Gastroesophageal sphincter (tissue), 4 donors: ENCODE results near the gene EPHA5. TPM values are rescaled to one million over a fixed set of nuclear protein-coding genes. Genes with fewer than 3 reads are reported as not detected.

Source experiments
- ATAC-seq: fragments of 150-250 bp; one replicate; pipeline ENCODE4 v1.9.1; 2016; ENCODE audit warnings: mild to moderate bottlenecking, moderate library complexity
- H3K27ac ChIP-seq, 4 donors: fragments of 200-600 bp; sonication (generic) in 3 of 4; 1 replicate in 3 of 4; 2 replicates in 1 of 4; pipeline ENCODE4 v1.5.1; 2016 to 2019
- H3K27me3 ChIP-seq: fragments of 200-600 bp; sonication (generic); one replicate; pipeline ENCODE4 v1.5.1; 2019
- H3K36me3 ChIP-seq, 2 donors: fragments of 200-600 bp; sonication (generic); one replicate each; pipeline ENCODE4 v1.5.1; 2019; ENCODE audit warnings: control low read depth in 1 of 2
- H3K4me1 ChIP-seq, 3 donors: fragments of 200-600 bp; sonication (generic); 1 replicate in 2 of 3; 2 replicates in 1 of 3; pipeline ENCODE4 v1.5.1; 2016 to 2019; ENCODE audit warnings: control low read depth in 2 of 3
- H3K4me3 ChIP-seq, 2 donors: fragments of 200-600 bp; sonication (generic); one replicate each; pipeline ENCODE4 v1.5.1; 2019; ENCODE audit warnings: mild to moderate bottlenecking in 1 of 2, moderate library complexity in 1 of 2
- H3K9me3 ChIP-seq, 3 donors: fragments of 200-600 bp; sonication (generic); one replicate each; pipeline ENCODE4 v1.5.1; 2017 to 2019; ENCODE audit warnings: control low read depth in 2 of 3
- EP300 ChIP-seq: sonication (generic); formaldehyde crosslinking; IDR thresholded peaks from one replicate; pipeline ENCODE4 v1.6.1; 2017; ENCODE audit warnings: antibody characterized with exemption, mild to moderate bottlenecking
- POLR2A ChIP-seq, 2 donors: fragments of 450-650 bp; IDR thresholded peaks; one replicate each; pipeline ENCODE4 v1.6.1; 2017; ENCODE audit warnings: antibody characterized with exemption in 2 of 2, mild to moderate bottlenecking in 2 of 2, moderate library complexity in 1 of 2
- POLR2AphosphoS5 ChIP-seq: sonication (generic); formaldehyde crosslinking; IDR thresholded peaks from one replicate; pipeline ENCODE4 v1.6.1; 2017; ENCODE audit warnings: antibody characterized with exemption
- WGBS, 2 donors: methylation state at CpG; one replicate each; pipeline ENCODE4 v1.1.5; 2018; ENCODE audit warnings: low coverage in 1 of 2; 5-methylcytosine and 5-hydroxymethylcytosine counted together
- total RNA-seq, 4 donors: library from RNA; depleted of rRNA; stranded (reverse); fragments of >200 nt; gene quantifications; one replicate each; pipeline ENCODE4 v1.1.0, GENCODE V29; 2016
- TF ChIP-seq, protein P1 (sequence below), 4 experiments: fragments of 200-600 bp in 2 of 4; fragments of 450-650 bp in 2 of 4; sonication (generic) in 1 of 4; IDR thresholded peaks; one replicate each; pipeline ENCODE4 v1.5.1; 2017 to 2019; ENCODE audit warnings: antibody characterized with exemption in 4 of 4, mild to moderate bottlenecking in 2 of 4, moderate library complexity in 2 of 4

The EPHA5 gene
- total RNA-seq, 4 donors from 2014 or later: 0.10 to 0.78 (median 0.50) TPM

GRCh38 chr4:65341557-65341956 is 328.7 kb downstream of the EPHA5 start:
- no peak for ATAC-seq
- no peaks in the 10 kb centered on the region for H3K36me3 ChIP-seq
- H3K4me1 ChIP-seq: no peaks in the 10 kb centered on the region
- H3K27me3 ChIP-seq: no peaks in the 10 kb centered on the region
- no peak for TF ChIP-seq POLR2A (IDR thresholded peaks at IDR 0.05)
- TF ChIP-seq EP300: no peak
- no peak for TF ChIP-seq POLR2AphosphoS5
- TF ChIP-seq, protein P1, sequence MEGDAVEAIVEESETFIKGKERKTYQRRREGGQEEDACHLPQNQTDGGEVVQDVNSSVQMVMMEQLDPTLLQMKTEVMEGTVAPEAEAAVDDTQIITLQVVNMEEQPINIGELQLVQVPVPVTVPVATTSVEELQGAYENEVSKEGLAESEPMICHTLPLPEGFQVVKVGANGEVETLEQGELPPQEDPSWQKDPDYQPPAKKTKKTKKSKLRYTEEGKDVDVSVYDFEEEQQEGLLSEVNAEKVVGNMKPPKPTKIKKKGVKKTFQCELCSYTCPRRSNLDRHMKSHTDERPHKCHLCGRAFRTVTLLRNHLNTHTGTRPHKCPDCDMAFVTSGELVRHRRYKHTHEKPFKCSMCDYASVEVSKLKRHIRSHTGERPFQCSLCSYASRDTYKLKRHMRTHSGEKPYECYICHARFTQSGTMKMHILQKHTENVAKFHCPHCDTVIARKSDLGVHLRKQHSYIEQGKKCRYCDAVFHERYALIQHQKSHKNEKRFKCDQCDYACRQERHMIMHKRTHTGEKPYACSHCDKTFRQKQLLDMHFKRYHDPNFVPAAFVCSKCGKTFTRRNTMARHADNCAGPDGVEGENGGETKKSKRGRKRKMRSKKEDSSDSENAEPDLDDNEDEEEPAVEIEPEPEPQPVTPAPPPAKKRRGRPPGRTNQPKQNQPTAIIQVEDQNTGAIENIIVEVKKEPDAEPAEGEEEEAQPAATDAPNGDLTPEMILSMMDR (IDR thresholded peaks at IDR 0.05): no peak
- H3K27ac ChIP-seq: no peak overlapping the region
- no peak overlapping the region for H3K4me3 ChIP-seq
- H3K9me3 ChIP-seq: no peaks in the 10 kb centered on the region

DNA sequence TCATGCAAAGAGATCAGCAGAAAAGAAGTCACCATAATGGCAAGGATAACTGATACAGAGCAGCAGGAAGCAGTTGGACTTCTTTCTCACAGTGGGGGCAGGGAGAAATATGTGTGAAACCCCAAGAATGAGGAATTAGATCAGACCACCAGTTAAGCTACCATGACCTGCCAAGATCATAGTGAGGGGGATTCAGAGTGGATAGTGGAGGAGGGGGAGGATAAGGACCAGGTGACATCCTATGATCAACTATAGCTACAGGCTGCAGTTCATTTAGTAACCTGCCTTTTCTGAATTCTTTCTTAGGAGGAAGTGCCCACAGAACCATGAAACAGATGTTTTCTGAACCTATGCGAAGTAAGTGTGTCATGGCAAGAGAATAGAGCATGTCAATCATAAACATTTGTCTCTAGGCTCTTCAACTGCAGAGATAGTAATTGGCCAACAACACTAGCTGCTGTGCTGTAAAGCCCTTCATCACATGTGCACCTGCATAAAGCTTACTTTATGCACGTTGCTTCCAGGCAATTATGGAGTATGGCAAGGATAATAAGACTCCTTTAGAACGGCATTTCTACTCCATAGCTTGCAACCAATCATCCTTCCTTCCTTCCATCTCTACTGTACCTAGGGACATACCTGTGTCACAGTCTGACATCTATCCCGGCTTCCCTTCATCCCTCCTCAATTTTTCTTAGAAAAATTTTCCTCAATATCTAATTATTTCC is 329.7 kb downstream of the EPHA5 start:
- no peak for ATAC-seq
- Histone ChIP-seq H3K36me3 (no peaks in the 10 kb centered on the region), H3K4me1 (no peaks in the 10 kb centered on the region), H3K27ac (no peak overlapping the region), H3K27me3 (no peaks in the 10 kb centered on the region), H3K4me3 (no peak overlapping the region), H3K9me3 (no peaks in the 10 kb centered on the region)
- TF ChIP-seq, protein P1 (IDR thresholded peaks at IDR 0.05): no peak
- TF ChIP-seq EP300: no peak
- TF ChIP-seq POLR2AphosphoS5: no peak
- no peak for TF ChIP-seq POLR2A (IDR thresholded peaks at IDR 0.05)
- WGBS, 2 donors: 72 to 76% methylated on average over 4 of the region's 4 CpGs

DNA sequence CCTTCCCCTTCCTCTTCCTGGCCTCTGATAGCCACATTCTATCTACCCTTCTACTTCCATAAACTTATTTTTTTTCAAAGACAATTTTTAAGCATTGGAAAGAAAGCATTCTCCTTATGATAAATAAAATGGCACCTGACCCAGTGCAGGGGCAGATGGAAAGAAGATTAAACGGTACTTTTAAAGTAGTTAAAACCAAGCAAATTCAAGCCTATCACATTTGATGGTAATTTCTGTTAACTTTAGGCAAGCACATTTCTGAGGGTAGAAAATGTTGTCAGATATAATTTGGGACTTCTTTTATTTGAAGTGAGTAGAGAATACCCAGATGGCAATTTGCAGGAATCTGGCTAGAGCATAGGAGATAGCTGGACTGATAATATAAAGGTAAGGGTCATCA is 332.9 kb downstream of the EPHA5 start:
- 90% methylated on average over 1 of the region's 1 CpG; no CpG with 5 or more reads in 1 of the 2 donors for WGBS, 2 donors
- TF ChIP-seq, protein P1 (IDR thresholded peaks at IDR 0.05): no peak
- TF ChIP-seq EP300: no peak
- TF ChIP-seq POLR2A (IDR thresholded peaks at IDR 0.05): no peak
- no peak for TF ChIP-seq POLR2AphosphoS5
- H3K27me3 ChIP-seq: no peaks in the 10 kb centered on the region
- no peak overlapping the region for H3K4me3 ChIP-seq
- no peak overlapping the region for H3K27ac ChIP-seq
- H3K9me3 ChIP-seq: no peaks in the 10 kb centered on the region
- no peaks in the 10 kb centered on the region for H3K36me3 ChIP-seq
- no peak for ATAC-seq
- no peaks in the 10 kb centered on the region for H3K4me1 ChIP-seq

DNA sequence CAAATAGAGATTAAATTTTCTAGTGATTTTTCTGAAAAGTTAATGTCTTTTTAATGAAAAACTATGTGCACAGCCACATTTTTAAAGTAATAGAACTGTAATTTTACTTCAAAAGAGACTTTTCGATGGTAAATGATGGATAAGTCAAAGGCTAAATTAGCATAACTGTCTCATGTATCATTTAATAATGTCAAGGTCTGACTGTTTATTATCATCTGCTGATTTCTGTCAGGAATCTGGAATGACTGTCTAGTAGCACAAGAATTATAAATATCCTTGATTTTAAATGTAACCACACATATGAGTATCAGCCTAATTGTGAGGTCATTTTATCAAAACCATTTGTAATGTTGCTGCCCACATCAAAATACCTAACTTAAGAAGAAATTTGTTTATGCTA is 333.8 kb downstream of the EPHA5 start:
- Histone ChIP-seq H3K4me3 (no peak overlapping the region), H3K9me3 (no peaks in the 10 kb centered on the region), H3K27ac (no peak overlapping the region), H3K36me3 (no peaks in the 10 kb centered on the region), H3K27me3 (no peaks in the 10 kb centered on the region), H3K4me1 (no peaks in the 10 kb centered on the region)
- 19 to 22% methylated on average over 1 of the region's 1 CpG for WGBS, 2 donors
- no peak for ATAC-seq
- no peak for TF ChIP-seq EP300
- TF ChIP-seq, protein P1 (IDR thresholded peaks at IDR 0.05): no peak
- no peak for TF ChIP-seq POLR2A (IDR thresholded peaks at IDR 0.05)
- TF ChIP-seq POLR2AphosphoS5: no peak

- no peaks in the 10 kb centered on the region for H3K27me3 ChIP-seq
- H3K4me1 ChIP-seq: no peaks in the 10 kb centered on the region
- 68 to 73% methylated on average over 4 of the region's 4 CpGs for WGBS, 2 donors
- no peak for ATAC-seq
- TF ChIP-seq POLR2AphosphoS5: no peak
- TF ChIP-seq EP300: no peak
- no peak for TF ChIP-seq POLR2A (IDR thresholded peaks at IDR 0.05)
- TF ChIP-seq, protein P1 (IDR thresholded peaks at IDR 0.05): no peak
- no peaks in the 10 kb centered on the region for H3K9me3 ChIP-seq
- H3K4me3 ChIP-seq: no peak overlapping the region
- no peaks in the 10 kb centered on the region for H3K36me3 ChIP-seq
- no peak overlapping the region for H3K27ac ChIP-seq
Observed at GRCh38 chr4:65316534-65316933, 353.8 kb downstream of the EPHA5 start.
